ENCODE data around the gene GATAD2B.
A peak's percentile ranks its signal among the peaks of the same experiment; 100 is the strongest.

DNA sequence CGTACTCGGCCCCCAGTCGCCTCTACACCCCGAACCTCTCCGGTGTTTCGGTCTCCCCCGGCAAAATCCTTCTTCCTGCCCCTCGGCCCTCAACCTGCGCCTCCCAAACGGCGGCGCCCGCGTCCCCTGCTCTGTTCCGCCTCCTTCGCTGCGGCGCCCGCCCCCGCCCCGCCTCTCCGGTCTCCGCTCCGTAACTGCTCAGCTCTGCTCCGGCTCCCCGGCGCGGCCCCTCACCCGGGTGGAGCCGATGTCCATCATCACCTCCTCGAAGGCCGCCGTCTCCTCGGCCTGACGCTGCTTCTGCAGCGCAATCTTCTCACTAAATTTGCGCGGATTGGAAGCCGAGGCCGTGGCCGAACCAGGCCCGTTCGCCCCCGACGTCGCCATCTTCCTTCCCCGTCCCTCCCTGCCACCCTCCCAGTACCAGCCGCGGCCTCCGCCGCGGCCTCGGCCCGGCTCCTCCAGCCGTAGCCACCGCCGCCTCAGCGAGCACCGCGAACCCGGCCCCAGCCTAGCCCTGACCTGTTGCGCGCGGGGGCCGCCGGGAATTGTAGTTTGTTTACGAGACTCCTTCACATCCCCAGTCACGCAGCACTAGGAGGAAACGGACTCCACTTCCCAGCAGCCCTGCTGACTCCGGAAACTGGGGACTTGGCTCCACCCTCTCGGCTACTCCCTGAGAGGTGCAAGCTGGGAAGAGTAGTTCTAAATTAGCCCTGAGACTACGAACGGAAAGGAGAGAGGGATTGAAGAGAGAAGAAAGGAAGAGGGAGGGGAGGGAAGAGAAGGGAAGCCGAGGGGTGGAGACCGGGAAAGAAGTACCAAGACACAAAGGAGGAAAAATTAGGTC lies 35.6 kb upstream of the GATAD2B start, which contains the start of gene CRTC2:
- no peak for TF ChIP-seq EZH2 (IDR thresholded peaks at IDR 0.05)
- TF ChIP-seq POLR2AphosphoS5 (IDR thresholded peaks at IDR 0.05; ENCODE audit: borderline replicate concordance, low read depth, low read length) = peak; percentile 82
- no peak for TF ChIP-seq FOXP2 (optimal IDR thresholded peaks at IDR 0.05; ENCODE audit: control extremely low read depth, extremely low read length, insufficient read depth)
